ENCODE data around the gene C17orf67. TPM values are rescaled to one million over a fixed set of nuclear protein-coding genes. Genes with fewer than 3 reads are reported as not detected.

C17orf67 gene
- total and polyA plus RNA-seq, 9 of the 15 experiments (the other 6 are each of a cell fraction or from before 2014, with no cell fraction given) = 0.07 to 1.7 (median 0.59) TPM

GRCh38 chr17:56826611-56827414 is 6.9 kb downstream of the C17orf67 start (continued):
- no peak for TF ChIP-seq SMAD3 (CRISPR knock-in tag; conservative IDR thresholded peaks at IDR 0.05)
- no peak for TF ChIP-seq SRSF1 (IDR thresholded peaks at IDR 0.05; ENCODE audit: low read depth, low read length)
- no peak for TF ChIP-seq ZNF316 (IDR thresholded peaks at IDR 0.05)
- no peak for TF ChIP-seq ELF1 (tag; IDR thresholded peaks at IDR 0.05)
- no peak for TF ChIP-seq DPF2 (IDR thresholded peaks at IDR 0.05)
- no peak for TF ChIP-seq NCOA2 (IDR thresholded peaks at IDR 0.05; ENCODE audit: partially characterized antibody in 2 of 2)
- TF ChIP-seq JUNB (CRISPR knock-in tag; conservative IDR thresholded peaks at IDR 0.05) = no peak
- TF ChIP-seq ATF7 (IDR thresholded peaks at IDR 0.05) = no peak
- TF ChIP-seq HES1 (IDR thresholded peaks at IDR 0.05; ENCODE audit: low read depth) = no peak
- TF ChIP-seq CBFA2T2 (conservative IDR thresholded peaks at IDR 0.05) = no peak
- no peak for TF ChIP-seq HDAC6 (IDR thresholded peaks at IDR 0.05; ENCODE audit: low read depth, low read length)
- no peak for TF ChIP-seq RBM15 (IDR thresholded peaks at IDR 0.05; ENCODE audit: insufficient read depth, low read length)

Data from K562 (cell line).